ENCODE measurements around the gene SCAF1. TPM values are rescaled to one million over a fixed set of nuclear protein-coding genes. Genes with fewer than 3 reads are reported as not detected.
A peak's percentile ranks its signal among the peaks of the same experiment; 100 is the strongest.

Gene SCAF1
- total and polyA plus RNA-seq, 9 donors, result 3.3 to 94.6 (median 61.3) TPM

DNA sequence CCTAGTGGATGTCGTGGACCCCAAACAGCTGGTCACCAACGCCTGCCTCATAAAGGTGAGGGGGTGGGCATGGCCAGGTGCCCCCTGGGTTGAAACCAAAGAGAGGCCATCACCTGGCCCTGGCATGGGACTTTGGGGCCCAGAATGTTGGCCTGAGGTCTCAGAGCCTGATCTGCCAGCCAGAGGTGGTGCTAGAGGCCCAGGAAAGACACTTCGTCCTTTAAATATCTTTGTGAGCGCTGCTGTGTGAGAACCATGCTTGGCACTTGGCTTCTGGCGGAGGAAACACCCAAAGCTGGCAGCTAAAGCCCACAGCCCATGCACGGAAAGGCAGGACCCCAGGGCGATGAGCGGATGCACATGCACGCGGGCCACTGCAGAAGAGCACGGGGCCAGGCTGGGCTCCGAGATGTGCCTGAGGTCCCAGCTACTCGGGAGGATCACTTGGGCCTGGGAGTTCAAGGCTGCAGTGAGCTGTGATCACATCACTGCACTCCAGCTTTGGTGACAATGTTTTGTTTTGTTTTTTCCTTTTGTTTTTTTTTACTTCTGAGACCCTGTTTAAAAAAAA is 43.1 kb downstream of the SCAF1 start:
- no peak for DNase-seq
- no peak for TF ChIP-seq EP300 (IDR thresholded peaks at IDR 0.05)
- no peak for TF ChIP-seq POLR2A (IDR thresholded peaks at IDR 0.05)
- TF ChIP-seq, protein P1, sequence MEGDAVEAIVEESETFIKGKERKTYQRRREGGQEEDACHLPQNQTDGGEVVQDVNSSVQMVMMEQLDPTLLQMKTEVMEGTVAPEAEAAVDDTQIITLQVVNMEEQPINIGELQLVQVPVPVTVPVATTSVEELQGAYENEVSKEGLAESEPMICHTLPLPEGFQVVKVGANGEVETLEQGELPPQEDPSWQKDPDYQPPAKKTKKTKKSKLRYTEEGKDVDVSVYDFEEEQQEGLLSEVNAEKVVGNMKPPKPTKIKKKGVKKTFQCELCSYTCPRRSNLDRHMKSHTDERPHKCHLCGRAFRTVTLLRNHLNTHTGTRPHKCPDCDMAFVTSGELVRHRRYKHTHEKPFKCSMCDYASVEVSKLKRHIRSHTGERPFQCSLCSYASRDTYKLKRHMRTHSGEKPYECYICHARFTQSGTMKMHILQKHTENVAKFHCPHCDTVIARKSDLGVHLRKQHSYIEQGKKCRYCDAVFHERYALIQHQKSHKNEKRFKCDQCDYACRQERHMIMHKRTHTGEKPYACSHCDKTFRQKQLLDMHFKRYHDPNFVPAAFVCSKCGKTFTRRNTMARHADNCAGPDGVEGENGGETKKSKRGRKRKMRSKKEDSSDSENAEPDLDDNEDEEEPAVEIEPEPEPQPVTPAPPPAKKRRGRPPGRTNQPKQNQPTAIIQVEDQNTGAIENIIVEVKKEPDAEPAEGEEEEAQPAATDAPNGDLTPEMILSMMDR (IDR thresholded peaks at IDR 0.05), result no peak
- no peak overlapping the region for H3K27ac ChIP-seq
- H3K4me1 ChIP-seq (ENCODE audit: insufficient read depth), result peaks cover 2% of the 10 kb centered on the region
- no peaks in the 10 kb centered on the region for H3K27me3 ChIP-seq
- H3K4me3 ChIP-seq, result no peak overlapping the region
- H3K9me3 ChIP-seq, result no peaks in the 10 kb centered on the region
- intact Hi-C loops (cut with DNase I), result loop anchor here in 1 of 4 donors (10.0 kb wide), 2 partner anchors 90 to 210 kb away; partner anchors contain the start of genes FLT3LG and PRR12
- no peaks in the 10 kb centered on the region for H3K36me3 ChIP-seq
- WGBS, 3 donors, result 77 to 81% (median 78%) methylated on average over 13 of the region's 13 CpGs

GRCh38 chr19:49685845-49686332 is 43.9 kb downstream of the SCAF1 start:
- H3K36me3 ChIP-seq, result no peaks in the 10 kb centered on the region
- no peak overlapping the region for H3K27ac ChIP-seq
- no peaks in the 10 kb centered on the region for H3K27me3 ChIP-seq
- no peaks in the 10 kb centered on the region for H3K4me1 ChIP-seq (ENCODE audit: insufficient read depth)
- 60 to 68% (median 61%) methylated on average over 23 of the region's 23 CpGs for WGBS, 3 donors
- DNase-seq, result peak in 1 of 5 donors; percentile 32
- no peaks in the 10 kb centered on the region for H3K9me3 ChIP-seq
- intact Hi-C loops (cut with DNase I), result loop anchor here in 1 of 4 donors (10.0 kb wide), 2 partner anchors 91 to 211 kb away; partner anchors contain the start of genes FLT3LG and PRR12
- H3K4me3 ChIP-seq, result no peak overlapping the region
- TF ChIP-seq POLR2A (IDR thresholded peaks at IDR 0.05) (no peak), EP300 (IDR thresholded peaks at IDR 0.05) (no peak)
- TF ChIP-seq, protein P1 (IDR thresholded peaks at IDR 0.05), result no peak

DNA sequence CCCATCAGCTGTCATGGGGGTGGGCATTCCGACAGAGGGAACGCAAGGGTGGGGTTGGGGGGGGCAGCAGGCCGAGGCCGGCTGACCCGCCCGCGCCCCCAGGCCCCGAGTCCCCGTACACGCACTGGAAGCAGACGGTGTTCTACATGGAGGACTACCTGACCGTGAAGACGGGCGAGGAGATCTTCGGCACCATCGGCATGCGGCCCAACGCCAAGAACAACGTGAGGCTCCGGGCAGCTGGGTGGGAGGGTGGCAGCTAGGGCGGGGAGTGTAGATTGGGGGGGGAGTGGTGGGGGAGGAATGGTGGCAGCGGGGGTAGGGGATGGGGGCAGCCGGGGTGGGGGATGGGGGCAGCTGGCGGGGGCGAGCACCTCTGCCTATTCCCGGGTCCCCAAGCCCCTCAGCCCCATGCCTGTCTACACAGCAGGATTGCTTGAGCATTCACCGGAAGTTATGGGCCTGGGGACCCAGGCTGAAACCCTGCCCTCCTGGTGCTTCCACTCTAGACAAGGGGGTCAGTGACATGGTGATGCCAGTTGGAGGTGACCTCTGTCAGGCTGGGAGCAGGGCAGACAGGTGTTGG is 44.6 kb downstream of the SCAF1 start:
- no peaks in the 10 kb centered on the region for H3K9me3 ChIP-seq
- H3K27me3 ChIP-seq, result no peaks in the 10 kb centered on the region
- no peak overlapping the region for H3K27ac ChIP-seq
- TF ChIP-seq POLR2A (IDR thresholded peaks at IDR 0.05) (no peak), EP300 (IDR thresholded peaks at IDR 0.05) (no peak)
- TF ChIP-seq, protein P1 (IDR thresholded peaks at IDR 0.05), result no peak
- H3K36me3 ChIP-seq, result no peaks in the 10 kb centered on the region
- no peaks in the 10 kb centered on the region for H3K4me1 ChIP-seq (ENCODE audit: insufficient read depth)
- intact Hi-C loops (cut with DNase I), result loop anchor here in 1 of 4 donors (10.0 kb wide), 2 partner anchors 92 to 212 kb away; partner anchors contain the start of genes FLT3LG and PRR12
- WGBS, 3 donors, result 79 to 87% (median 83%) methylated on average over 25 to 27 of the region's 27 CpGs
- no peak overlapping the region for H3K4me3 ChIP-seq
- DNase-seq, result peak in 1 of 5 donors; percentile 27

- intact Hi-C loops (cut with DNase I), result loop anchor here in 1 of 4 donors (10.0 kb wide), 2 partner anchors 92 to 212 kb away; partner anchors contain the start of genes FLT3LG and PRR12
- no peak for TF ChIP-seq POLR2A (IDR thresholded peaks at IDR 0.05)
- TF ChIP-seq EP300 (IDR thresholded peaks at IDR 0.05), result no peak
- TF ChIP-seq, protein P1 (IDR thresholded peaks at IDR 0.05), result no peak
Observed at GRCh38 chr19:49687150-49687549, 45.1 kb downstream of the SCAF1 start.

More at GRCh38 chr19:49687150-49687549, 45.1 kb downstream of the SCAF1 start:
- no peaks in the 10 kb centered on the region for H3K9me3 ChIP-seq
- no peaks in the 10 kb centered on the region for H3K36me3 ChIP-seq
- WGBS, 3 donors, result 65 to 70% (median 68%) methylated on average over 12 of the region's 12 CpGs
- no peak overlapping the region for H3K4me3 ChIP-seq
- peak in 1 of 5 donors; percentile 29 for DNase-seq
- H3K27me3 ChIP-seq, result no peaks in the 10 kb centered on the region
- H3K27ac ChIP-seq, result no peak overlapping the region
- no peaks in the 10 kb centered on the region for H3K4me1 ChIP-seq (ENCODE audit: insufficient read depth)
